Measurements from ENCODE around the gene FBXO10.
"Not testable (repeated sequence)": the region's sequence is repeated elsewhere in the genome, so short reads cannot be mapped to it uniquely, and the experiment has no call there.

FBXO10 gene

GRCh38 chr9:37485389-37486255 lies 90.6 kb downstream of the FBXO10 start, which contains the start of gene POLR1E:
Gene POLR1E, plus strand, starts transcription at chr9:37485948. Its CDS starts 100 bp downstream, at chr9:37486048.
- DNase-seq (ENCODE audit: low spot score) (peak; percentile 96), ATAC-seq (ENCODE audit: low read depth) (peak; percentile 90)
- Histone ChIP-seq H3K27ac (ENCODE audit: poor library complexity, severe bottlenecking) (peak within 1 kb of the TSS; percentile 56), H3K36me3 (ENCODE audit: low read depth) (peaks cover 30% of the 10 kb centered on the region), H3K4me3 (ENCODE audit: severe bottlenecking) (peak within 1 kb of the TSS; percentile 58), H3K27me3 (ENCODE audit: insufficient read depth, poor library complexity, severe bottlenecking) (no peaks in the 10 kb centered on the region), H3K4me1 (ENCODE audit: insufficient read depth, poor library complexity, severe bottlenecking) (no peaks in the 10 kb centered on the region), H3K9me3 (ENCODE audit: severe bottlenecking) (no peaks in the 10 kb centered on the region)
- TF ChIP-seq CTCF (IDR thresholded peaks at IDR 0.05; ENCODE audit: poor library complexity, severe bottlenecking) = no peak

- H3K9me3 ChIP-seq (ENCODE audit: severe bottlenecking) = no peaks in the 10 kb centered on the region
- ATAC-seq (ENCODE audit: low read depth) (no peak), DNase-seq (ENCODE audit: low spot score) (no peak)
- H3K4me3 ChIP-seq (ENCODE audit: severe bottlenecking) = no peak overlapping the region
- TF ChIP-seq CTCF (IDR thresholded peaks at IDR 0.05; ENCODE audit: poor library complexity, severe bottlenecking) = no peak
- no peaks in the 10 kb centered on the region for H3K36me3 ChIP-seq (ENCODE audit: low read depth)
- H3K27ac ChIP-seq (ENCODE audit: poor library complexity, severe bottlenecking) = no peak overlapping the region
- H3K4me1 ChIP-seq (ENCODE audit: insufficient read depth, poor library complexity, severe bottlenecking) = peaks cover 5% of the 10 kb centered on the region
- no peaks in the 10 kb centered on the region for H3K27me3 ChIP-seq (ENCODE audit: insufficient read depth, poor library complexity, severe bottlenecking)
Measured at GRCh38 chr9:37480759-37481158, 95.4 kb downstream of the FBXO10 start.

GRCh38 chr9:37477987-37478619 lies 98.1 kb downstream of the FBXO10 start:
- not testable (repeated sequence) for H3K4me3 ChIP-seq (ENCODE audit: severe bottlenecking); H3K36me3 ChIP-seq (ENCODE audit: low read depth); H3K9me3 ChIP-seq (ENCODE audit: severe bottlenecking); H3K4me1 ChIP-seq (ENCODE audit: insufficient read depth, poor library complexity, severe bottlenecking); H3K27me3 ChIP-seq (ENCODE audit: insufficient read depth, poor library complexity, severe bottlenecking); DNase-seq (ENCODE audit: low spot score); ATAC-seq (ENCODE audit: low read depth)
- peak overlapping the region; percentile 23 for H3K27ac ChIP-seq (ENCODE audit: poor library complexity, severe bottlenecking)

- not testable (repeated sequence) for H3K36me3 ChIP-seq (ENCODE audit: low read depth); DNase-seq (ENCODE audit: low spot score); H3K9me3 ChIP-seq (ENCODE audit: severe bottlenecking); H3K4me1 ChIP-seq (ENCODE audit: insufficient read depth, poor library complexity, severe bottlenecking); ATAC-seq (ENCODE audit: low read depth); H3K4me3 ChIP-seq (ENCODE audit: severe bottlenecking); H3K27me3 ChIP-seq (ENCODE audit: insufficient read depth, poor library complexity, severe bottlenecking)
- peak overlapping the region; percentile 23 for H3K27ac ChIP-seq (ENCODE audit: poor library complexity, severe bottlenecking)
Measured at GRCh38 chr9:37477443-37477842, 98.7 kb downstream of the FBXO10 start.

GRCh38 chr9:37476930-37477329 lies 99.2 kb downstream of the FBXO10 start:
- no peaks in the 10 kb centered on the region for H3K36me3 ChIP-seq (ENCODE audit: low read depth)
- ATAC-seq (ENCODE audit: low read depth) (no peak), DNase-seq (ENCODE audit: low spot score) (no peak)
- H3K4me3 ChIP-seq (ENCODE audit: severe bottlenecking) = no peak overlapping the region
- no peaks in the 10 kb centered on the region for H3K27me3 ChIP-seq (ENCODE audit: insufficient read depth, poor library complexity, severe bottlenecking)
- H3K9me3 ChIP-seq (ENCODE audit: severe bottlenecking) = no peaks in the 10 kb centered on the region
- H3K4me1 ChIP-seq (ENCODE audit: insufficient read depth, poor library complexity, severe bottlenecking) = peaks cover 5% of the 10 kb centered on the region
- TF ChIP-seq CTCF (IDR thresholded peaks at IDR 0.05; ENCODE audit: poor library complexity, severe bottlenecking) = no peak
- H3K27ac ChIP-seq (ENCODE audit: poor library complexity, severe bottlenecking) = peak overlapping the region; percentile 23
